SK-N-SH treated with all-trans-retinoic acid at 6 μM for 48 hours (cell line): Measurements from ENCODE around the gene TPRN.

Experiments
- ATAC-seq: fragments of 200-7000 bp; cut with Tn5 transposase; 3 replicates; pipeline ENCODE4 v1.9.1; 2020; ENCODE audit warnings: mild to moderate bottlenecking, moderate library complexity
- ARNTL ChIP-seq: fragments of 450-650 bp; formaldehyde crosslinking; IDR thresholded peaks from 2 replicates; pipeline ENCODE4 v1.5.0; 2020; ENCODE audit warnings: low read depth, mild to moderate bottlenecking, moderate library complexity, borderline replicate concordance
- CREB5 ChIP-seq: fragments of 250-450 bp; sonication (Bioruptor Pico); IDR thresholded peaks from 2 replicates; pipeline ENCODE4 v1.5.1; 2020; ENCODE audit warnings: low read depth, mild to moderate bottlenecking, moderate library complexity
- CSDC2 ChIP-seq: fragments of 250-450 bp; sonication (Bioruptor Pico); IDR thresholded peaks from 2 replicates; pipeline ENCODE4 v1.5.0; 2020; ENCODE audit warnings: mild to moderate bottlenecking, moderate library complexity
- ESRRG ChIP-seq: fragments of 250-450 bp; sonication (Bioruptor Pico); IDR thresholded peaks from 2 replicates; pipeline ENCODE4 v1.6.1; 2021; ENCODE audit warnings: mild to moderate bottlenecking
- GLIS3 ChIP-seq: fragments of 250-450 bp; sonication (Bioruptor Pico); IDR thresholded peaks from 2 replicates; pipeline ENCODE4 v1.5.0; 2020; ENCODE audit warnings: mild to moderate bottlenecking, moderate library complexity
- ISL1 ChIP-seq: fragments of 250-450 bp; sonication (Bioruptor Pico); IDR thresholded peaks from 2 replicates; pipeline ENCODE4 v2.1.2; 2022; ENCODE audit warnings: mild to moderate bottlenecking, moderate library complexity
- OSR1 ChIP-seq: fragments of 250-450 bp; sonication (Bioruptor Pico); IDR thresholded peaks from 2 replicates; pipeline ENCODE4 v1.8.0; 2022; ENCODE audit warnings: moderate library complexity, mild to moderate bottlenecking, inconsistent platforms
- PPARA ChIP-seq: fragments of 250-450 bp; sonication (Bioruptor Pico); IDR thresholded peaks from 2 replicates; pipeline ENCODE4 v1.5.0; 2020; ENCODE audit warnings: mild to moderate bottlenecking, borderline replicate concordance
- SNAI2 ChIP-seq: fragments of 250-450 bp; sonication (Bioruptor Pico); IDR thresholded peaks from 2 replicates; pipeline ENCODE4 v1.5.0; 2020; ENCODE audit warnings: mild to moderate bottlenecking, moderate library complexity
- TCF4 ChIP-seq: fragments of 250-450 bp; sonication (Bioruptor Pico); IDR thresholded peaks from 2 replicates; pipeline ENCODE4 v1.8.0; 2021; ENCODE audit warnings: mild to moderate bottlenecking, moderate library complexity, borderline replicate concordance
- TOX ChIP-seq: fragments of 250-450 bp; sonication (Bioruptor Pico); IDR thresholded peaks from 2 replicates; pipeline ENCODE4 v1.8.0; 2021; ENCODE audit warnings: mild to moderate bottlenecking, moderate library complexity, borderline replicate concordance
- TSHZ2 ChIP-seq: fragments of 250-450 bp; sonication (Bioruptor Pico); IDR thresholded peaks from 2 replicates; pipeline ENCODE4 v1.5.0; 2020; ENCODE audit warnings: mild to moderate bottlenecking, moderate library complexity
- ZC3H10 ChIP-seq: fragments of 250-450 bp; sonication (Bioruptor Pico); IDR thresholded peaks from 2 replicates; pipeline ENCODE4 v1.5.1; 2021; ENCODE audit warnings: mild to moderate bottlenecking, moderate library complexity
- ZFP30 ChIP-seq: fragments of 450-650 bp; formaldehyde crosslinking; IDR thresholded peaks from 2 replicates; pipeline ENCODE4 v1.5.0; 2022; ENCODE audit warnings: mild to moderate bottlenecking, moderate library complexity
- ZNF565 ChIP-seq: fragments of 450-650 bp; formaldehyde crosslinking; conservative IDR thresholded peaks from 2 replicates; pipeline ENCODE4 v1.5.0; 2020; ENCODE audit warnings: low read depth, mild to moderate bottlenecking, moderate library complexity
- ZNF8 ChIP-seq: fragments of 450-650 bp; formaldehyde crosslinking; IDR thresholded peaks from 2 replicates; pipeline ENCODE4 v1.5.0; 2020; ENCODE audit warnings: mild to moderate bottlenecking, moderate library complexity
- TF ChIP-seq, protein P1 (sequence below): fragments of 250-450 bp; sonication (Bioruptor Pico); IDR thresholded peaks from 2 replicates; pipeline ENCODE4 v1.8.0; 2020; ENCODE audit warnings: mild to moderate bottlenecking, moderate library complexity, borderline replicate concordance
- TF ChIP-seq, protein P2 (sequence below): fragments of 250-450 bp; sonication (Bioruptor Pico); IDR thresholded peaks from 2 replicates; pipeline ENCODE4 v1.8.0; 2021; ENCODE audit warnings: low read depth, mild to moderate bottlenecking, moderate library complexity, borderline replicate concordance
- TF ChIP-seq, protein P3 (sequence below): fragments of 250-450 bp; sonication (Bioruptor Pico); IDR thresholded peaks from 2 replicates; pipeline ENCODE4 v1.5.1; 2021; ENCODE audit warnings: mild to moderate bottlenecking, moderate library complexity

Gene TPRN

GRCh38 chr9:137160716-137161557 is 39.6 kb downstream of the TPRN start:
- no peak for TF ChIP-seq ARNTL (CRISPR knock-in tag)
- no peak for TF ChIP-seq CREB5 (CRISPR knock-in tag)
- TF ChIP-seq, protein P1, sequence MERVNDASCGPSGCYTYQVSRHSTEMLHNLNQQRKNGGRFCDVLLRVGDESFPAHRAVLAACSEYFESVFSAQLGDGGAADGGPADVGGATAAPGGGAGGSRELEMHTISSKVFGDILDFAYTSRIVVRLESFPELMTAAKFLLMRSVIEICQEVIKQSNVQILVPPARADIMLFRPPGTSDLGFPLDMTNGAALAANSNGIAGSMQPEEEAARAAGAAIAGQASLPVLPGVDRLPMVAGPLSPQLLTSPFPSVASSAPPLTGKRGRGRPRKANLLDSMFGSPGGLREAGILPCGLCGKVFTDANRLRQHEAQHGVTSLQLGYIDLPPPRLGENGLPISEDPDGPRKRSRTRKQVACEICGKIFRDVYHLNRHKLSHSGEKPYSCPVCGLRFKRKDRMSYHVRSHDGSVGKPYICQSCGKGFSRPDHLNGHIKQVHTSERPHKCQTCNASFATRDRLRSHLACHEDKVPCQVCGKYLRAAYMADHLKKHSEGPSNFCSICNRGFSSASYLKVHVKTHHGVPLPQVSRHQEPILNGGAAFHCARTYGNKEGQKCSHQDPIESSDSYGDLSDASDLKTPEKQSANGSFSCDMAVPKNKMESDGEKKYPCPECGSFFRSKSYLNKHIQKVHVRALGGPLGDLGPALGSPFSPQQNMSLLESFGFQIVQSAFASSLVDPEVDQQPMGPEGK (CRISPR knock-in tag): no peak
- TF ChIP-seq TSHZ2 (CRISPR knock-in tag): no peak
- no peak for TF ChIP-seq ZFP30 (CRISPR knock-in tag)
- no peak for TF ChIP-seq GLIS3 (CRISPR knock-in tag)
- TF ChIP-seq TCF4 (CRISPR knock-in tag): no peak
- no peak for TF ChIP-seq ZC3H10 (CRISPR knock-in tag)
- TF ChIP-seq ESRRG (CRISPR knock-in tag): no peak
- no peak for TF ChIP-seq ZNF565 (CRISPR knock-in tag)
- TF ChIP-seq ZNF8 (CRISPR knock-in tag): no peak
- TF ChIP-seq TOX (CRISPR knock-in tag): no peak
- ATAC-seq: no peak

DNA sequence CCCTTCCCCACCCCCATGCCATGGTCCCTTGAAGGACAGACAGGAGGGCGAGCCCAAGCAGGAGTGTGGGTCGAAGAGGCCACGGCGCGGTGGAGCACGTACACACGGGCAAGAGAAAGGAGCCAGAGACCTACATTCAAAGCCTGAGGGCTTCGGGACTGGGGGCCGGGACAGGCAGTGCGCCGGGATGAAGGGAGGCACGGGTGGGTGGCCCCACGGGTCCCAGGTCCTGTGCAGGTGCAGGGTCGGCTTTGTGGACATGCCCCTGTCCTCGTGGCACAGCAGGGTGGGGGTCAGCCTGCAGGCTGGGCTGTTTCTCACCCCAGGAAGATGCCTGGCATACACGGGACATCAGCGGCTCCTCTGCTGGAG is 40.5 kb downstream of the TPRN start:
- no peak for ATAC-seq
- TF ChIP-seq ZC3H10 (CRISPR knock-in tag) (no peak), SNAI2 (CRISPR knock-in tag) (no peak), OSR1 (CRISPR knock-in tag) (no peak), ZNF565 (CRISPR knock-in tag) (no peak), ESRRG (CRISPR knock-in tag) (no peak), PPARA (CRISPR knock-in tag) (no peak), ISL1 (CRISPR knock-in tag) (no peak), TSHZ2 (CRISPR knock-in tag) (no peak), CSDC2 (no peak), CREB5 (CRISPR knock-in tag) (no peak), ZNF8 (CRISPR knock-in tag) (no peak), GLIS3 (CRISPR knock-in tag) (no peak)
- TF ChIP-seq, protein P2, sequence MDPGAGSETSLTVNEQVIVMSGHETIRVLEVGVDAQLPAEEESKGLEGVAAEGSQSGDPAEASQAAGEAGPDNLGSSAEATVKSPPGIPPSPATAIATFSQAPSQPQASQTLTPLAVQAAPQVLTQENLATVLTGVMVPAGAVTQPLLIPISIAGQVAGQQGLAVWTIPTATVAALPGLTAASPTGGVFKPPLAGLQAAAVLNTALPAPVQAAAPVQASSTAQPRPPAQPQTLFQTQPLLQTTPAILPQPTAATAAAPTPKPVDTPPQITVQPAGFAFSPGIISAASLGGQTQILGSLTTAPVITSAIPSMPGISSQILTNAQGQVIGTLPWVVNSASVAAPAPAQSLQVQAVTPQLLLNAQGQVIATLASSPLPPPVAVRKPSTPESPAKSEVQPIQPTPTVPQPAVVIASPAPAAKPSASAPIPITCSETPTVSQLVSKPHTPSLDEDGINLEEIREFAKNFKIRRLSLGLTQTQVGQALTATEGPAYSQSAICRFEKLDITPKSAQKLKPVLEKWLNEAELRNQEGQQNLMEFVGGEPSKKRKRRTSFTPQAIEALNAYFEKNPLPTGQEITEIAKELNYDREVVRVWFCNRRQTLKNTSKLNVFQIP (CRISPR knock-in tag): no peak
- TF ChIP-seq, protein P3, sequence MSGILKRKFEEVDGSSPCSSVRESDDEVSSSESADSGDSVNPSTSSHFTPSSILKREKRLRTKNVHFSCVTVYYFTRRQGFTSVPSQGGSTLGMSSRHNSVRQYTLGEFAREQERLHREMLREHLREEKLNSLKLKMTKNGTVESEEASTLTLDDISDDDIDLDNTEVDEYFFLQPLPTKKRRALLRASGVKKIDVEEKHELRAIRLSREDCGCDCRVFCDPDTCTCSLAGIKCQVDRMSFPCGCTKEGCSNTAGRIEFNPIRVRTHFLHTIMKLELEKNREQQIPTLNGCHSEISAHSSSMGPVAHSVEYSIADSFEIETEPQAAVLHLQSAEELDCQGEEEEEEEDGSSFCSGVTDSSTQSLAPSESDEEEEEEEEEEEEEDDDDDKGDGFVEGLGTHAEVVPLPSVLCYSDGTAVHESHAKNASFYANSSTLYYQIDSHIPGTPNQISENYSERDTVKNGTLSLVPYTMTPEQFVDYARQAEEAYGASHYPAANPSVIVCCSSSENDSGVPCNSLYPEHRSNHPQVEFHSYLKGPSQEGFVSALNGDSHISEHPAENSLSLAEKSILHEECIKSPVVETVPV (CRISPR knock-in tag): no peak
- TF ChIP-seq, all 23 proteins: peak for 0
